ENCODE measurements around the gene TADA1.

GRCh38 chr1:166844791-166845190 is 31.3 kb downstream of the TADA1 start:
- TF ChIP-seq CTCF (IDR thresholded peaks at IDR 0.05) (no peak), POLR2A (IDR thresholded peaks at IDR 0.05; ENCODE audit: low read depth) (no peak), EP300 (IDR thresholded peaks at IDR 0.05) (no peak), POLR2AphosphoS5 (IDR thresholded peaks at IDR 0.05) (no peak)
